ENCODE results near the gene HNRNPH3.

The HNRNPH3 gene

DNA sequence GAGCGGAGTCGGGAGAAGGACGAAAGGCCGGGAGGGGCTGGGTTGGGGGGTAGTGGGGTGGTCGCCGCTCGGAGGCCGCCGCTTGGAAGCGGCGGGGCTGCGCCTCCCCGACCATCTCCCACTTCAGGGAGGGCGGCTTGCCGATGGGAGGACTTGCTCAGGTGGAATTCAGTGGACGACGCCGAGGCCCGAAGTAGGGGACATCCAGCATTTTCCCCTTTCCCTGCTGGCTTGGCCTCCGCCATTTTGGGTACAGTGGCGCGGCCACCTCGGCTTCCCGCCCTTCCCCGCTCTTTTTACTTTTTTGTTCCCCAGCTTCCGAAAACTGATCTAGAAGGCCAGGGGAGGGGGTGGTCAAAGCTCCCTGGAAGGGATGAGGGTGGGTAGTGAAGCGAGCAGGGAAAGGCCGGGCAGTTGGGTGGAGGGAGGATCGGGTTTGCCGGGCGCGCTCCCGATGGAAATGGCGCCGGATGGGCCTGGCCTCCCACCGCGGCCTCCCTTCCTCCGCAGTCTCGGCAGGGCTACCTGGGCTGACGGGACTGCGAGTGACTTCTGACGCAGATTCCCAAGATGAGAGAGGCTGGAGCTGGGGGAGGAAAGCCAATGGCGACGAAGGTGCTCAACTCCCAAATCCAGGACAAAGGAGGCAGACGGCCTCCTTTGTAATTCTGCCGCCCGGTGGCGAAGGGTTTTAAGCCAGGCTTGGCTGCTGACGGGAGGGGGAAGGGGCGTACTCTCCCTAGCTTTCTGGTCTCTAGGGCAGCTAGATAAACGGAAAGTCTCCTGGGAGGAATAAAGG lies 594 bp downstream of the HNRNPH3 start, which contains the start of gene PBLD:
Gene PBLD, minus strand, starts transcription at position 670 of the 799 bp plus-strand sequence. CDS start 26,084 bp downstream, outside the sequence.
- peak; percentile 27 to 54 for DNase-seq

DNA sequence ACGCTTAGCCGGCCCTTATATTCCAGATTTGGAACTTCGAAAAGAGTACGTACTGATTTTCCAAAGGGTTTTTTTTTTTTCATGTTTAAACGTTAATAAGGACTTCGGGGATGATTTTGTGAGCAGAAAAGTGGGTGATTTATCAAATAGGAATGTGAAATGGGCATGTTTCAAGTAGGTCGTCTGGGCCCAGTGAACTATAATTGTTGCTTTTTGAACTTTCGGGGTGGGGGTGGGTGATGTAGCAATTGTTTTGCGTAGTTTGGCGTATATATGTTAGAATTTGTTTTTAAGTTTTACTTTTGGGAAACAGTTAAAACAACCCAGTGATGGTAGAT lies 1.2 kb downstream of the HNRNPH3 start:
- no peak for DNase-seq

DNA sequence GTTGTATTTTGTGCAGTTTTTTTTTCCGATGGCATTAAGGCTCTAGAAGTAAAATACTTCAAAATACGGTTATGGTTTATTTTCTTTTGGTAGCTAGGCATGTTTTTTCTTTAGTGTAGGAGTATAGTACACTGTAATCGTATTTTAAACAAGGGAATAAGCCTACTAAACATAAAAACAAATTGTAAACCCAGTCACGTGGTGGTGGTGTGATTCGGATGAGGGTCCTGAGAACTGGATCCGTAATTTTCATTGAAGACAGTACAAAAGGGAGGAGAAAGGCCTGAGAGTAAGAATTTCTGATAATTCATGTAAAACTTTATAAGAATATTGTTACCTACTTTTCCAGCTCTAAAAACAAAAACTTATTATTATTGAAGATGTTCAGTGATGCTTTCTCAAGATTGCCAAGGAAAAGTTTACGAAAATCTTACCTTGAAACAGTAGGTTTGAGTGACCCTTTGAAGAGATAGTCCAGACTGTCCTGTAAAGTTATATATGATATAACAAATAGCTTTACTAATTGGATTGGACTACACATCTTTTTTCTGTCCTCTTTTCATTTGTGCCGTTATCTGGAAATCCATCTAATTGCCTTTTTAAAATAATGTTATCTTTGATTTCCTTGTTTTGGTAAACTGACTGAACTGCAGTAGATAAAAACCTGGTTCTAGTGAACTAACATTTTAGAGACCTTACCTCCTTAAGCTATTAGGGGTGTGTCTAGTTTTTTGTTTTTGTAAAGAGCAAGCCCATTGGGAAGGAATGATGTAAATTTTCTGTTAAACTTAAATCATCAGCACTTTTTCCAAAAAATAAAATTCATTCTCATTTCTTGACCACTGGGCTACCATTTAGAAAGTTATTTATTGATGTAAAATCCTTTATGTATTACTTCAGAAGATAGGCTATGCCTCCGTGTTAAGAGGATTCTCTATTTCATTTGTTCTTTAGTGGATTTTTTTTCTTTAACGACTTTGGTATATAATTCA lies 1.9 kb downstream of the HNRNPH3 start:
- DNase-seq: no peak

DNA sequence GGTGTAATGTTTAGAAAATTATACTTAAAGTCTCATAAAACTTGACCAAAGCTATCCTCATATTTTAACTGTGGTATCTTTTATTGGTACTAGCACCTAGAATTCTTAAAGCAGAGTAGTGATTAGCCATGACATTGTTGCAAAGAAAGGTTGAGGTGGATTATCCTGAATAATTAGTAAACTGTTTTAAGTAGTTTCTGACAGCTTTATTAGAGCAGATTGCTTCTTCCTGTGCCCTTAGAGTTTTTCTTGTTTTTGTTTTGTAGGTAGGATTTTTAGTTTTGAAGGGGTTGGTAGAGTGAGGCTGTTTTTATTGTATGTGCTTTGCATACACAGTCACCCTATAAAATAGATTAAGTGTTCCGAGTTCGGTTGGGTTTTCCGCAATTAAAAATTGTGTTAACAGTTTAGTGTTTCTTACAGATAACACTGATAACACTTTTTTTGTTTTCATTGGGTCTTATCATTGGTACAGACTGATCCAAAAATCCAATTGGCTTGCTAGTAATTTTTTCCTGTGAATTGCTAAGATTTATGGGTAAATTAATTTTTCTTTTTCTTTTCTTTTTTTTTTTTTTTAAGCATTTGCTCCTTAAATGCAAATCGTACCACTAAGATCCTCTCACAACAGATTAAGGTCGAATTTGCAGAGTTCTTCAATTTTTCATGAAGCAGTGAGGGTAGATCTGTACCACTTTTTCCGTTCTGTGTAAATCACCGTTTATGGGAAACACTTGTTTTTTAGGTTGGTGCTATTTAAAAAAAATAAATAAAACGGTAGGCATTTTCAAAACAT lies 3.0 kb downstream of the HNRNPH3 start:
- DNase-seq: no peak

DNA sequence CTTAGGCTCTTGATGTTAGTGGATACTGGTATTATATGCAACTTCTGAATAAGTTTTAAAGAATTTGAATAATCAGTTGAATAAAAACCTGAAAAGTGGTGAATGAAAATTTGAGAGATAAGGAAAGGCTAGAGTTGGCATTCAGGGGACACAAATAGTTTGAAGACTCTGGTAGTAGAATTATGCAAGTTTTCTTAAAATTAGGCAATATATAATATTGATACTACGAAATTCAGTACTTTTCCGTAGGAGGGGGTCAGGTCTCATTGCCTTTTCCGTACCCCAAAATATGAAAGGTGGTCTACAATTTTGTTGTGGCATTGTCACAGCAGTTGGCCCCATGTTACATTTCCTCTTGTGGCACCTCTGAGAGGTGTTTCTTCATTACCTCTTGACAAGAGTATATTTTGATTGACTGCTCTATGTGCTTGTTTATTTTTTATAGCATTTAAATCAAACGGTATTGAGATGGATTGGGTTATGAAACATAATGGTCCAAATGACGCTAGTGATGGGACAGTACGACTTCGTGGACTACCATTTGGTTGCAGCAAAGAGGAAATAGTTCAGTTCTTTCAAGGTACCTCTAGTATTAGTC lies 5.0 kb downstream of the HNRNPH3 start:
- DNase-seq: no peak

DNA sequence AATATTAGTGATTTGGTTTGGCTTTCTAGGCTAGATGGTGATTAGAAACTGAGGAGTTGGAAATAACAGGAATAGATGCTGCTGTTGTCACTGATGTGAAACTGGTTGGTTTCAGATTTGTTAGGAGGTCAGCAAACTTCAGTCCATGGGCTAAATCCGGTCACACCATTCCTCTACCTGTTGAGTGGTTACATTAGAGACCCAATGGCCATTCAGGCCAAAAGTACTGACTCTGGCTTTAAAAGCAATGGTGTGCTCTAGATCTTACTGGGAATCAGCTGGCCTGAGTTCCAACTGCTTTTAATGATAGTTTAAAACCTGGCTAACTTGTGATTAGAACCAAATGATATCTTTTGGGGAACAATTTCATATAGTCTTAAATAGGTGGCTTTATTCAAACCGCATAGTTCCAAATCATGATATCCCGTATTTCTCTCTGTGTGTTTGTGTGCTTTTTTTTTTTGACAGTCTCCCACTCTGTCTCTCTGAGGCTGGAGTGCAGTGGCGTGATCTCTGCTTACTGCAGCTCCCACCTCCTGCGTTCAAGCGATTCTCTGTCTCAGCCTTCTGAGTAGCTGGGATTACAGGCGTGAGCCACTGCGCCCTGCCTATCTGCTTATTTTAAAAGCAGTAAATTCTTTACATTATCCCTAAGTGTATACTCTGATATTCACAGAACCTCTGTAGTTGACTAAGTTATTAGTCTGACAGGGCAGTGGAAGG lies 8.7 kb downstream of the HNRNPH3 start:
- no peak for DNase-seq

DNA sequence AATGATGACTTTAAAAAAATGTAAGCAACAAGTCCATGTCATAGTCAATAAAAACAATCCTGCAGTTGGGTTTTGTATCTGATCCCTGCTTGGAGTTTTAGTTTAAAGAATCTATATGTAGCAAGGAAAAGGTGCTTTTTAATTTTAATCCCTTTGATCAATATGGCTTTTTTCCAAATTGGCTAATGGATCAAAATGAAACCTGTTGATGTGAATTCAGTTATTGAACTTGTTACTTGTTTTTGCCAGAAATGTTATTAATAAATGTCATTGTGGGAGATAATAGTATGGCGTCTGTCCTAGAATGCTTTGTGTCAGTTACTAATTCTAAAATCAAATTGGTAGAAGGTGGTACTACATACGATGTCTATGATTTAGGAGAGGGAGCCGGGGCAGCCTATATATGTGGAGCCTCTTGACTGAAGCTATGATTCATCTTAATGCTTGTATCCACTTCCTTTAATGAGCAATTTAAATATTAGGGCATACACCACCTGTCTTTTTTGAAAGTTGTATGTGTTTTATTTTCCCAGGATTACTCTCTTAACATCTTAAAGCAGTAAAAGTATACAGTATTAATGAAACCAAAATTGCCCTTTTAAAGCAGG lies 11.1 kb downstream of the HNRNPH3 start:
- no peak for DNase-seq

DNA sequence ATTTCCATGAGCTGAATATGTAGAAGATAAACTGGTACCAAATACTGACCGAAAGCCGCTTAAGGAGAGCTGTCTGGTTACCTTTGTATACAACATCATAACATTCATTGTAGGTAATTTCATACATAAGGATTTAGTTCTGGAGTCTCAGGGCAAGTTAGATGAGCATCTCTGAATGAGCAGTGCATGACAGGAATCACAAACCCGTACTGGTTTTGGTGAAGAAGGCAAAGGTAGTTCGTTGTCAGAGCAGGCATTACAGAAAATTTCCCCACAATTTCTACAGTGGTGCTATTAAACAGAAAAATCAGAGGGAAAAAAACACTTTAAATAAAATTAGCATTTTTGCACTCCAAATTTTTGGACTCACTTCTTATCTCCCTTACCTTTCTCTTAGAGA lies 13.8 kb downstream of the HNRNPH3 start:
- no peak for DNase-seq

DNA sequence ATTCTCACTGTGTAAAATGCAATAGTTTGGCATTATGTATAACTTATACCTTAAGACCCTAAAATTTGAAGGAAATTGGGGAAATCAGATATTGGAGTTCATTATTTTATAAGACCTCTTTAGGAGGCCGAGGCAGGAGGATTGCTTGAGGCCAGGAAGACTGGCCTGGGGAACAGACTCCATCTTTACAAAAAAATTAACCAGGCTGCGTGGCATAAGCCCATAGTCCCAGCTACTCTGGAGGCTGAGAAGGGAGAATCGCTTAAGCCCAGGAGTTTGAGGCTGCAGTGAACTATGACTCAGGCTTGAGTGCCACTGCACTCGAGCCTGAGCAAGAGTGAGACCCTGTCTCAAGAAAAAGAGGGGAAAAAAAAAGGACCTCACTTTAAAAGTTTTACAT lies 14.9 kb downstream of the HNRNPH3 start:
- no peak for DNase-seq

DNA sequence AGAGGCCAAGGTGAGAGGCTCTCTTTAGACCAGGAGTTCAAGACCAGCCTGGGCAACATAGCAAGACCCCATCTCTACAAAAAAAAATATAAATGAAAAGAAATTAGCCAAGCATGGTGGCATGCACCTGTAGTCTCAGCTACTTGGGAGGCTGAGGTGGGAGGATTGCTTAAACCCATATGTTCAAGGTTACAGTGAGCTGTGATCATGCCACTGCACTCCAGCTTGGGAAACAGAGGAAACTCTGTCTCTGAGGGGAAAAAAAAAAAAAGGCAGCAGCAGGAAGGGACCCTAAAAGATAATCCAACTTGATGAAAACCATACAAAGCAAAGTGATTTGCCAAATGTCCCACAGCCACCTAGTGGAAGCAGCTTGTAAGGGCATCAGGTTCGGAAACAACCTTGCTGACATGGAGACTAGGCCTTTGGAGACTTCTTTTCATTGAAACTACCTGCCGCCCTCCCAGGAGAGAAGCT lies 16.4 kb downstream of the HNRNPH3 start:
- DNase-seq: no peak

DNA sequence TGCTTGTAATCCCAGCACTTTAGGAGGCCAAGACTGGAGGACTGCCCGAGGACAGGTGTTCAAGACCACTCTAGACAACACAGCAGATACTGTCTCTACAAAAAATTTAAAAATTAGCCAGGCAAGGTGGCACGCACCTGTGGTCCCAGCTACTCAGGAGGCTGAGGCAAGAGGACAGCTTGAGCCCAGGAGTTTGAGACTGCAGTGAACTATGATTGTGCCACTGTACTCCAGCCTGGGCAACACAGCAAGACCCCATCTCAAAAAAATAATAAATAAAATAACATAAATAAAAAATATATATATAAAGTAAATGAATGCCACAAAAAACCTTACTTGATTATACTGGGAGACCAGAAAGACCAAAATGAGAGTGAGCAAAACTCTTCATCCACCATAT lies 21.7 kb downstream of the HNRNPH3 start:
- DNase-seq: no peak

DNA sequence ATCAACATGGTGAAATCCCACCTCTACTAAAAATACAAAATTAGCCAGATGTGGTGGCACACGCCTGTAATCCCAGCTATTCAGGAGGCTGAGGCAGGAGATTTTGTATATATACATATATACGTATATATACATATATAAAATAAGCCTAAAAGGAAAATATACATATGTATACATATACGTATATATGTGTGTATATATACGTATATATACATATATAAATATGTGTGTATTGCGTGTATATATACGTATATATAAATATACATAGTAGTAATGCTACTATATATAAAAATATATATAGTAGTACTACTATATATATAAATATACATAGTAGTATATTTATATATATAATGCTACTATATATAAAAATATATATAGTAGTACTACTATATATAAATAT lies 27.3 kb downstream of the HNRNPH3 start:
- DNase-seq: no peak

DNA sequence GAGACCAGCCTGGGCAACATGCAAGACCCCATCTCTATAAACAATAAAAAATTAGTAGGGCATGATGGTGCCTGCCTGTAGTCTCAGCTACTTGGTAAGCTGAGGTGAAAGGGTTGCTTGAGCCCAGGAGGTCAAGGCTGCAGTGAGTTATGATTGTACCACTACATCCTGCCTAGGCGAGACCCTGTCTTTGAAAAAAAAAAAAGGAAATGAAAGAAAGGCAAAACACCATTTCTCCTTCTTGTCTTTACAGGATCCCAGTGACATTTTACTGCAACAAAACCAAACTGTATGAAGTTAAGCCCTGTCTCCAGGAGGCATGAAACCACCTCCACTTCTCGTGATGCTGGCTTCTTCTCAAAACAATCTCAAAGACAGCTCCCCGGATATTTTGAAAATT lies 30.7 kb downstream of the HNRNPH3 start:
- no peak for DNase-seq

DNA sequence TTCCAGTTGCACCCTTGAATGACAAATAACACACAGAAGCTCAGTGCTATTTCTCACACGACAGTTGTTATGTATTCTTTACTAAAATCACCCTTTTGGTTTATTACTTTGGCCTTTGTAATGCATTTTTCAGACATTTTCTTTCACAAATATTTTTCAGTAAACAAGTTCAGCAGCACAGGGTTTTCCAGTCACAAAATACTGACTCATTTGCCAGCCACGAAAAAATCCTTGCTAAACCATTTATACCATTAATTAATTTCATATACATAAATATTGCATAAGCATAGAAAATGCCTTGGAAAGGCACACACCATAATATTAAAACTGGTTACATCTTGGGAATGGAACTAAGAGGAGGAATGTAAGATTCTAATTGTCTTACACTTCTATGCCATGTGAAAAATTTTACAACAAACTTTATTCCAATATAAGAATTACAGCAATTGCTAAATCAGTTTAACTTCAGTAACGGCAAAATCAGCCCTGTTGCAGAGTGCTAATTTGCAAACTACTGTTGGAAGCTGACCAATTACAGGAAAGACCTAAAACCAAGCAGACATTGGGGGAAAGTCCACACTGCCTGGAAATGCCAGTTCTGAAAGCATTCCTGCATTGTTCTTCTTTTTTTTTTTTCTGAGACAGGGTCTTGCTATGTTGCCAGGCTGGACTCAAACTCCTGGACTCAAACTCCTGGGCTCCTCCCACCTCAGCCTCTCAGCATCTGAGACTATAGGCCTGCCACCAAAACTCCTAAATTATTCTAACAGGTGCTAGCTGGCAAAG lies 32.4 kb downstream of the HNRNPH3 start:
- no peak for DNase-seq

DNA sequence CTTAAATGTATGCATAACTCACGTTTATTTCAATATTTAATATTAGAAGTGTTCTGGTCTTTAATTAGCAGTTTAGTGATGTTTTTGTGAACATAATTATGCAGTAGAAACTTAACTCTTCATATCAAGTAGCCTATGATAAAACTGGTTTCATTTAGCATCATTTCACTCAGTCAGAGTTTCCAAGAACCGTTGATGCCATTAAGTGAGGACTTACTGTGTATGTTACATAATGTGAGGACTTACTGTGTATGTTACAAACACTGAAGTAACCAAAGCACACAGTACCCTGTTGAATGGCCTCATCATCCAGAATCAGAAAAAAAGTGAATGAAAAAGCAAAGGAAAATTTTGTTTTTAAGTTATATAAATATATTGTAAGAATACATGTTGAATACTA lies 33.7 kb downstream of the HNRNPH3 start:
- DNase-seq: no peak

DNA sequence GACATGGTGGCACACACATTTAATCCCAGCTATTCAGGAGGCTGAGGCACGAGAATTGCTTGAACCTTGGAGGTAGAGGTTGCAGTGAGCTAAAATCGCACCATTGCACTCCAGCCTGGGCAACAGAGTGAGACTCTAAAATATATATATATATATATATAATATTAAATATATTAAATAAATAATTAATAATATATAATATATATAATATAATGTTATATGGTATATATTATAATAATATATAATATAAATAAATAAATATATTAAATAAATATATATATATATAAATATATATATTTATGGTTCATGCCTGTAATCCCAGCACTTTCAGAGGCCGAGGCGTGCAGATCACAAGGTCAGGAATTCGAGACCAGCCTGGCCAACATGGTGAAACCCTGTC lies 34.7 kb downstream of the HNRNPH3 start:
- DNase-seq: no peak

DNA sequence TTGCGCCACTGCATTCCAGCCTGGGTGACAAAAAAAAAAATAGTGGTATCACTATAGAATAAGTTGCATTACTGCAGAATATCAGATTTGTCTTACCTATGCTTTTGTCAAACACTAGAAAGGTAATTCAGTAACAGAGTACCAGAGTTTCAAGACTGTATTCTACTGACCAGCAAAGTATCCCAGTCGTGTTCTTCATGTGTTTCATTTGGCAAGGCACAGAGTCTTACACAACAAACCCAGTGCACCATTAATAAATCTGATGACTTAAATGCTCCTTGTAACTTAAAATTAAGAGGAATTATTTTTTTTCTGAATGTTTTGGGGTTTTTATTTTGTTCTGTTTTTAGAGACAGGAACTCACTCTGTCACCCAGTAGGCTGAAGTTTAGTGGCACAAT lies 35.3 kb downstream of the HNRNPH3 start:
- no peak for DNase-seq

DNA sequence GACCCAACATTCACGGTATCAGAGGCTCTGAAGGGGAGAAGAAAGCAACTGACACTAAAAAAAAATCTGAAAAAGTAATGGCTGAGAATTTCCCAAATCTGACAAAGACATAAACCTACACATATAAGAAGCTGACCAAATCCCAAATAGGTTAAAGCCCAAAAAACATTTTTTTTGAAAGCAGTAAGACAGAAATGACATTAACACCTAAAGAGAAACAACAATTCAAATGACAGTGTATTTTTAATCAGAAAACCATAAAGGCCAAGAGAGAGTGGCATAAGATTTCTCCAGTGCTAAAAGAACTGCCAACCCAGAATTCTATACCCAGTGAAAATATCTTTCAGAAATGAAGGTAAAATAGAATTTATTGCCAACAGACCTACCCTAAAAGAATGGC lies 39.7 kb downstream of the HNRNPH3 start:
- no peak for DNase-seq

DNA sequence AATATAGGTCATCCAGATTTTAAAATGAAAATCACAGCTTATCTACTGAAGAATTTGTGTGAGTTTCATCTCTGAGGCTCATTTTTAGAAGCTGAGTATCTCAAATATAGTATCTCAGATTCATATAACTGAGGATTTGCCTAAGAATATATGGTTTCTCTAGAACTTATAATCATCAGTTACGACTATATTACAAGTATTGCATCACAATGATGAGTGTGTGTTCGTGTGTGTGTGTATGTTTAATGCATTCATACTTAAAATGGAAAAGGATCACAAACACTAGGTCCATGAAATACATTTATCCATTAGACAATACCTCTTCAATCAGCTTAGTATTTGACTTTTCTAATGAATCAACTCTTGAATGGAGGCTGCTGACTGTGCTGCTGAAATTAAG lies 53.9 kb downstream of the HNRNPH3 start:
- no peak for DNase-seq

All from NCI-H1930 (cell line).